ENCODE results near the gene EPN3.

Gene EPN3

GRCh38 chr17:50529849-50530248, 2.7 kb upstream of the EPN3 start:
- in situ Hi-C loops (cut with MboI; ENCODE audit: low pct_unique_long_range_greater_than_20kb, low sequenced_read_pairs): no loop called here
- DNase-seq: no peak

DNA sequence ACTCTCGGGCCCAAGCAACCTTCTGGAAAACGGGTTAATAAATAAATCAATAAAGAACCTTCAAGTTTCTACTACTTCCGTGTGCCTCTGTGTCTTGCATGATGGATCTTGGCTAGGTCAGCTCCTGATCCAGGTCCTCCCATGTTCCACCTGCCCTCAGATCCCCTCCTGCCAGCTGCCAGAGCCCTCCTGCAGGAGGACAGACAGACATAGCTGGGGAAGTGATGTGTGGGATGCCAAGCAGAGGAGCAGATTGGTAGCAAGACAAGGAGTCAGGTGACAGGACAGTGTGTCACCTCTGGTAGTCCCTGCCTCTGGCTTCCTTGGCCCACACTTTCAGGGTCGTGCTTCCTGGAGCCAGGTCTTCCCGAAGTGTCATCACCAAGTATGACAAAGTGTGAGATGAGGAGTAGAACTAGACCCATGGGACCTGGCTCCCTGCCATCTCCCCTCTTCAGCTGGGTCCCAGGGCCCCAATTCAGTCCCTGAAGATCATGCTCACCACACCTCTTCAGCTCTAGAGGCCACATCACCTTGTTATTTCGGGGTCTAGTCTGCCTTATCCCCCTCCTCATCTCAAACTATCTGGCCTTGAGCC, 1.0 kb upstream of the EPN3 start:
- no peak for DNase-seq
- in situ Hi-C loops (cut with MboI; ENCODE audit: low pct_unique_long_range_greater_than_20kb, low sequenced_read_pairs): no loop called here

- in situ Hi-C loops (cut with MboI; ENCODE audit: low pct_unique_long_range_greater_than_20kb, low sequenced_read_pairs): no loop called here
- DNase-seq: no peak
These were observed 650 bp downstream of the EPN3 start for GRCh38 chr17:50533185-50533584.

- in situ Hi-C loops (cut with MboI; ENCODE audit: low pct_unique_long_range_greater_than_20kb, low sequenced_read_pairs): no loop called here
- DNase-seq: no peak
These were observed 1.2 kb downstream of the EPN3 start for GRCh38 chr17:50533720-50534148.

DNA sequence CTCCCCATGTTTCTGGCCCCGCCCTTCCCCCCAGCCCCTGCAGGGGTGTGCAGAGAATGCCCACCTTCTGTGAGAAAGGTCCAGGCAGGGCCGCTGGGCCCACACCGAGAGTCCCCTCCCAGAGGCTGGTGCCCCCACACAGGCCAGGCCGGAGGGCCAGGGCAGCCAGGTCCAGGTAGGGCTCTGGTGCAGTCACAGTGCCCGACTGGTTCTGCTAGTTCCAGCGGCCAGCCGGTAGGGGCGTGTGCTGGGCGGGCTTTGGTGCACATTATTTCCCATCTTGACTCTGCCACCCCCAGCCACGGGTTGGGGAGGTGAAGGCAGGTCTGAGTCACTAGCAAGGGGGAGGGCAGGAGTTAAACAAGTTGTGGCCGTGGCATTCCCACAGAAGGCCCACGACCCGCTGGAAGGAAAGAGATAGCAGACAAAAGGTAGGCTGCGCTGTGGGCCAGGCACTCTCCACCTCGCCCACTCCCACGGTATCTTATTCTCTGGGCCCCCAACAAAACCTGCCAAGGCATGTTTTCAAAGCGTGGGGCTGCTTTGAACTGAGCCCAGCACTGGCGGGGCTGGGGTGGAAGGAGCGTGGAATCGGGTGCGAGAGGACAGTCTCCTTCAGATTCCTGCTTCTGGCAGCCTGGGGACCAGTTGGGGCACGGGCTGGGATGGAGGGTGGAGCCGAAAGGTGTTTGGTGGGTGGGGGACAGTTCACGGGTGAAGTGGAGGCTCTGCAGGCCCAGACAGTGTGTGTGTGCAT, 1.9 kb downstream of the EPN3 start:
- no peak for DNase-seq
- in situ Hi-C loops (cut with MboI; ENCODE audit: low pct_unique_long_range_greater_than_20kb, low sequenced_read_pairs): no loop called here

- in situ Hi-C loops (cut with MboI; ENCODE audit: low pct_unique_long_range_greater_than_20kb, low sequenced_read_pairs): no loop called here
- no peak for DNase-seq
These were observed 2.4 kb downstream of the EPN3 start for GRCh38 chr17:50534979-50535326.

DNA sequence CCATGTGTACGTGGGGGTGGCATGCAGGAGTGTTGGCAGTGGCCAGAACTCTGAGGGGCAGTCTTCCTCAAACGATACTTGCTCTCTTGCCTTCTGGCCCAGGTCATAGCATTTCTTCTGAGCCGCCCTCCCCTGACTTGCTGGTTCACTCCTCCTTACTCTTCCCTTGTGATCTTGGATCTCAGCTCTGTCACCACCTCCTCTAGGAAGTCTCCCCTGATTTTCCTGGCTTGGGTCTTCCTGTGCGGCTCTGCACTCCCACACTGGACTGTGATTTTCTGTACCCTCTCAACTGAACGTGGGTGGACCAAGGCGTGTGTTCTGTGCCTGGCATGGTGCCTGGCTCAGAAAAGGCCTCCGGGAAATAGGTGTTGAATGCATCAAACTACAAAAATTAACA, 2.9 kb downstream of the EPN3 start:
- in situ Hi-C loops (cut with MboI; ENCODE audit: low pct_unique_long_range_greater_than_20kb, low sequenced_read_pairs): no loop called here
- DNase-seq: no peak

DNA sequence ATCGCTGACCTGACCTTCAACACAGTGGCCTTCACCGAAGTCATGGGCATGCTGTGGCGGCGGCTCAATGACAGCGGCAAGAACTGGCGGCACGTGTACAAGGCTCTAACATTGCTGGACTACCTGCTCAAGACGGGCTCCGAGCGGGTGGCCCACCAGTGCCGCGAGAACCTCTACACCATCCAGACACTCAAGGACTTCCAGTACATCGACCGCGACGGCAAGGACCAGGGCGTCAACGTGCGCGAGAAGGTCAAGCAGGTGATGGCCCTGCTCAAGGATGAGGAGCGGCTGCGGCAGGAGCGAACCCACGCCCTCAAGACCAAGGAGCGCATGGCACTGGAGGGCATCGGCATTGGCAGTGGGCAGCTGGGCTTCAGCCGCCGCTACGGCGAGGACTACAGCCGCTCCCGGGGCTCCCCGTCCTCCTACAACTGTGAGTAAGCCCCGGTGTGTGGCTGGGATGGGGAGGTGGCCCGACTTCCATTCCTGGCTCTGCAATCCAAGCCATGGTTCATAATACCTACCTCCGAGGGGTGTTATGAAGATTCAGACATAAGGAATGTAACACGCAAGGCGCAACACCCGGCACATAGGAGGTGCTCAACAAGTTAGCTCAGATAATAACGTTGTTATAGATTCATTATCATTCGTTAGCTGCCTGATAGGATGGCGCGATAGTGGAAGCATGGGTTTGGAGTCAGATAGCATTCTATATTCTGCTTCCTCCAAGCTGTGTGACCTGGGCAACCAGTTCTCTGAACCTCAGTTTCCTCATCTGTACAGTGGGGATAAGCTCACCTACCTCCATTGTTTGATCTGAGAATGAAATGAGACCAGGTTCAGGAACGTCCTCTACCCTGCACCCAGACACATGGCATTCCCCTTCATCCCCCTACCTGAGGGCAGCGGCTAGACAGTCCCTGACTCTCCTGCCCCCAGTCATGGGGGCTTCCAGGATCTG, 4.4 kb downstream of the EPN3 start:
- in situ Hi-C loops (cut with MboI; ENCODE audit: low pct_unique_long_range_greater_than_20kb, low sequenced_read_pairs): no loop called here
- no peak for DNase-seq

- DNase-seq: no peak
- in situ Hi-C loops (cut with MboI; ENCODE audit: low pct_unique_long_range_greater_than_20kb, low sequenced_read_pairs): no loop called here
These were observed 5.4 kb downstream of the EPN3 start for GRCh38 chr17:50537721-50538548.

DNA sequence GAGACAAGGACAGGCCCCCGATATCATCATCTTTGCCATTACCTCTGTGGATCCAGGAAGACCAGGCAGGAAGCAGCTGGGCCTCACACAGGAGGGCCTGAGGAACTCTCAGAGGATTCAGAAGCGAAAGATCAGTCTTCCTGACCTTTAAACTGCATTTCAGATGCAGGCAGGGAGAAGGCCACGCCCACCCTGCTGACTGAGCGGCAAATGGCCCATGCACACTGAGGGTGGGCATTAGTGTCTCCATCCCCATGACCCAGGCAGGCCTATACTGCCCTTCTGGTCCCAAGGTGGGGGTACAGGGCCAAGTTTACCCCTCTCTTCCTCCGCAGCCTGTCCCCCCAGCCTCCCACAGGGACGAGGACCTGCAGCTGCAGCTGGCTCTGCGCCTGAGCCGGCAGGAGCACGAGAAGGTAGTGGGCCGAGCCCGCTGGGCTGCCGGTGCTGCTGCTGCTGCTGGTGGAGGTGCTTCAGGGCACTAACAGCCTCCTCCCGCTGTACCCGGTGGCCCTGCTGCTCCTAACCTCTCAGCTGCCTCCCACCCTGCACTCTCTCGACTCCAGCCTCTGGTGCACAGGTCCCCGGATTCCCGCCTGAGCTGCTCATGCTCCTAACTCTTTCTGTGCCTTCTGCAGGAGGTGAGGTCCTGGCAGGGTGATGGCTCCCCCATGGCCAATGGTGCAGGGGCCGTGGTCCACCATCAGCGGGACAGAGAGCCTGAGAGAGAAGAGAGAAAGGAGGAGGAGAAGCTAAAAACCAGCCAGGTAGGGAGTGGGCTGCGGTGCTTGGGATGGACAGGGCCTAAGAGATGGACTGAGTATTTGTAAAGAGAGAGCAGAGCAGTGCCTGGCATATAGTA, 6.2 kb downstream of the EPN3 start:
- no peak for DNase-seq
- in situ Hi-C loops (cut with MboI; ENCODE audit: low pct_unique_long_range_greater_than_20kb, low sequenced_read_pairs): no loop called here

DNA sequence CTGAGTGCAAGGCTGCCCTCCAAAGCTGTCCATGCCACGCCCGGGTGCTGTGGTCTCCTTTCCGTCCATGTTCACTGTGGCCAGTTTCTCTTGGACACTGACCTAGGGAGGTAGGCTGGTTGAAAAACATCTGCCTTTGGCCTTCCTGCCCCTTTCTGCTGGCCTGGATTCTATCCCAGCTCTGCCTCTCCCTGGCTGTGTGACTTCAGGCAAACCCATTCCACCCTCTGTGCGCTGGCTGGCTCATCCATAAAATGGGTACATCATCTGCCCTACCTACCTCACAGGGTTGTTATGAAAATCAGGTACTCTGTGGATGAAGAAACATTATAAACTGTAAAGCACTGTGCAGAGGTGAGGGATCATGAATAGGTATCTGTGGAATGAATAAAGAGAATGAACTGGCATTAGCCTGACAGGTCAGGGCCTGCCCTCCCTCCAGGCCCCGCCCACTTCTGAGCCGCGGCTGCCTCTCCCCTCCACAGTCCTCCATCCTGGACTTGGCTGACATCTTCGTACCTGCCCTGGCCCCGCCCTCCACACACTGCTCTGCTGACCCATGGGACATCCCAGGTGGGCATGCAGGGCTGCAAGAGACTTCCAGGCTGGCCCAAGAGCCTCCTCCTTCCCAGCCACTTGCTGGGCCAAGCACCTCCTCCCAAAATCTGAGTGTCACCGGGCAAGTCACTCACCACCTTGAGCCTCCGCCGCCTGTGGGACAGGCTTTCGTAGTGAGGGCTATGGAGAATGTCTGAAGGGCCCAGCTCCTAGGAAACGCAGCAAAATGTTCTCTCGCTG, 7.4 kb downstream of the EPN3 start:
- no peak for DNase-seq
- in situ Hi-C loops (cut with MboI; ENCODE audit: low pct_unique_long_range_greater_than_20kb, low sequenced_read_pairs): no loop called here

- DNase-seq: no peak
- in situ Hi-C loops (cut with MboI; ENCODE audit: low pct_unique_long_range_greater_than_20kb, low sequenced_read_pairs): no loop called here
These were observed 8.2 kb downstream of the EPN3 start for GRCh38 chr17:50540560-50541401.

DNA sequence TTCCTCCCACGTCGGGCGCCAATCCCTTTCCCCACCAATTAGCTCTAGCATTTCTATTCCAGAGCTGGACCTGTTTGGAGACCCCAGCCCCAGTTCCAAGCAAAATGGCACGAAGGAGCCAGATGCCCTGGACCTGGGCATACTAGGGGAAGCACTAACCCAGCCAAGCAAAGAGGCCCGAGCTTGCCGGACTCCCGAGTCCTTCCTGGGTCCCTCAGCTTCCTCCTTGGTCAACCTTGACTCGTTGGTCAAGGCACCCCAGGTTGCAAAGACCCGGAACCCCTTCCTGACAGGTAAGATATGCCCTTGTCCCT, 8.8 kb downstream of the EPN3 start:
- DNase-seq: no peak
- in situ Hi-C loops (cut with MboI; ENCODE audit: low pct_unique_long_range_greater_than_20kb, low sequenced_read_pairs): no loop called here

DNA sequence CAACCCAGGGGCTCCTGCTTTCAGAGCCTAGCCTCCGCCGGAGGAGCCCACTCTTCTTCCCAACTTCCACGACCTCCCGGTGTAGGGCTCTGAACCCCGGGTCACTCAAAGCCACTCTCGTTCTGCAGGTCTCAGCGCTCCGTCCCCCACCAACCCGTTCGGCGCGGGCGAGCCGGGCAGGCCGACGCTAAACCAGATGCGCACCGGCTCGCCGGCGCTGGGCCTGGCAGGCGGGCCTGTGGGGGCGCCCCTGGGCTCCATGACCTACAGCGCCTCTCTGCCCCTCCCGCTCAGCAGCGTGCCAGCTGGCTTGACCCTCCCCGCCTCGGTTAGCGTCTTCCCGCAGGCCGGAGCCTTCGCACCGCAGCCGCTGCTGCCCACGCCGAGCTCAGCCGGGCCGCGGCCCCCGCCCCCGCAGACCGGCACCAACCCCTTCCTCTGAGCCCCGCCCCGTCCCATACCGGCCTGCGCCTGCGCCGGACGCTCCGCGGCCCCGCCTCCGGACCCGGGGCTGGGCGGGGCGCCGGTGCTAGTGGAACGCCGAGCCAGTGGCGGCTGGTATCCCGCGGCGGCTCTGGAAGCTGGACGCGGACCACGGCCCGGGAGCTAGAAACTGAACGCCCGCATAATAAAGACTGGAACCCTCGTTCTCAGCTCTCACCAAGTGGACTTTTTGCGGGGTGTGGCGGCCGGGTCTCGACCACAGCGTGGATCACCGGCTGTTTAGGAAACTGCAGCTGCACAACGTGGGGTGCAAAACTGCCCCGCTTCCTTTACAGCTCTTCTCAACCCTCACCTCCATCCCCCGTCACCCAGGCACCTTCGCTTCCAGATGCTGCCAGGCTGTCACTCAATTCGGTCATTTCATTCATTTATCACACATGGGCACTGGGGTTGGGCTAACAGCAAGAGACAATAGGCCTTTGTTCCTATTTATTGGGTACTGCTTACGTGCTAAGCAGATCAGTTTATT, 9.5 kb downstream of the EPN3 start:
- in situ Hi-C loops (cut with MboI; ENCODE audit: low pct_unique_long_range_greater_than_20kb, low sequenced_read_pairs): no loop called here

GRCh38 chr17:50542795-50543774, 10.6 kb downstream of the EPN3 start:
- DNase-seq: no peak
- in situ Hi-C loops (cut with MboI; ENCODE audit: low pct_unique_long_range_greater_than_20kb, low sequenced_read_pairs): no loop called here

More for the DNA sequence above, 9.5 kb downstream of the EPN3 start:
- peak; percentile 82 for DNase-seq
